Thyroid gland (tissue), 4 donors: ENCODE results near the gene CLN3.

Experiments used
- POLR2A ChIP-seq, 2 donors: fragments of 450-650 bp; IDR thresholded peaks; one replicate each; pipeline ENCODE4 v1.6.1; 2017; ENCODE audit warnings: antibody characterized with exemption in 2 of 2, mild to moderate bottlenecking in 2 of 2, moderate library complexity in 1 of 2
- TF ChIP-seq, protein P1 (sequence below), 6 experiments: fragments of 200-600 bp in 3 of 6; fragments of 450-650 bp in 3 of 6; sonication (generic) in 3 of 6; IDR thresholded peaks; one replicate each; pipeline ENCODE4 v1.5.1; 2016 to 2019; ENCODE audit warnings: antibody characterized with exemption in 6 of 6, mild to moderate bottlenecking in 2 of 6, inconsistent platforms in 1 of 6, moderate library complexity in 1 of 6

DNA sequence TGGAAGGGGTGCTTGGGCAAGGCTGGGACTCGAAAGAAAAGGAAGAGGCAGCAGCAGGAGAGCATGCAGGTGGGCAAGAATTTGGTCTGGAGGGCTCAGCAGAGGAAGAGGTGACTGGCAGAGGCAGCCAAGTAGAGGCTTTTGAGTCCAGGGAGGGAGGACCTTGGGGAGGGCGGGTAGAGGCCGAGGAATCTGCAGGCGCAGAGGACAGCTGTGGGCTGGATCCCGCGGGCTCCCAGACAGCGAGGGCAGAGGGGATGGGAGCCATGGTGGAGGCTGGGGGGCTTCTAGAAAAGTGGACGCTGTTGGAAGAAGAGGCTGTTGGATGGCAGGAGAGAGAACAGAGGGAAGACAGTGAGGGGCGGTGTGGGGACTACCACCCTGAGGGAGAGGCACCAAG lies 5.5 kb upstream of the CLN3 start:
- TF ChIP-seq, protein P1, sequence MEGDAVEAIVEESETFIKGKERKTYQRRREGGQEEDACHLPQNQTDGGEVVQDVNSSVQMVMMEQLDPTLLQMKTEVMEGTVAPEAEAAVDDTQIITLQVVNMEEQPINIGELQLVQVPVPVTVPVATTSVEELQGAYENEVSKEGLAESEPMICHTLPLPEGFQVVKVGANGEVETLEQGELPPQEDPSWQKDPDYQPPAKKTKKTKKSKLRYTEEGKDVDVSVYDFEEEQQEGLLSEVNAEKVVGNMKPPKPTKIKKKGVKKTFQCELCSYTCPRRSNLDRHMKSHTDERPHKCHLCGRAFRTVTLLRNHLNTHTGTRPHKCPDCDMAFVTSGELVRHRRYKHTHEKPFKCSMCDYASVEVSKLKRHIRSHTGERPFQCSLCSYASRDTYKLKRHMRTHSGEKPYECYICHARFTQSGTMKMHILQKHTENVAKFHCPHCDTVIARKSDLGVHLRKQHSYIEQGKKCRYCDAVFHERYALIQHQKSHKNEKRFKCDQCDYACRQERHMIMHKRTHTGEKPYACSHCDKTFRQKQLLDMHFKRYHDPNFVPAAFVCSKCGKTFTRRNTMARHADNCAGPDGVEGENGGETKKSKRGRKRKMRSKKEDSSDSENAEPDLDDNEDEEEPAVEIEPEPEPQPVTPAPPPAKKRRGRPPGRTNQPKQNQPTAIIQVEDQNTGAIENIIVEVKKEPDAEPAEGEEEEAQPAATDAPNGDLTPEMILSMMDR (IDR thresholded peaks at IDR 0.05) = no peak
- no peak for TF ChIP-seq POLR2A (IDR thresholded peaks at IDR 0.05)
